ENCODE data around the gene BMPER.

Gene BMPER

GRCh38 chr7:33937871-33938270 lies 32.5 kb downstream of the BMPER start:
- ChIA-PET CTCF (no interaction called here), POLR2A (no interaction called here)

GRCh38 chr7:33939121-33939520 lies 33.8 kb downstream of the BMPER start:
- ChIA-PET CTCF (no interaction called here), POLR2A (no interaction called here)
- DNase-seq (ENCODE audit: extremely low spot score), result no peak
- TF ChIP-seq CTCF (IDR thresholded peaks at IDR 0.05; ENCODE audit: control extremely low read depth, extremely low read depth, low read depth, missing control alignments), result no peak

More at GRCh38 chr7:33937871-33938270, 32.5 kb downstream of the BMPER start:
- no peak for DNase-seq (ENCODE audit: extremely low spot score)
- TF ChIP-seq CTCF (IDR thresholded peaks at IDR 0.05; ENCODE audit: control extremely low read depth, extremely low read depth, low read depth, missing control alignments), result no peak

- POLR2A ChIA-PET, result no interaction called here
- CTCF ChIA-PET, result no interaction called here
- TF ChIP-seq CTCF (IDR thresholded peaks at IDR 0.05; ENCODE audit: control extremely low read depth, extremely low read depth, low read depth, missing control alignments), result no peak
- DNase-seq (ENCODE audit: extremely low spot score), result no peak
These were observed 35.2 kb downstream of the BMPER start for GRCh38 chr7:33940503-33940902.

GRCh38 chr7:33941418-33941817 lies 36.1 kb downstream of the BMPER start:
- no peak for DNase-seq (ENCODE audit: extremely low spot score)
- TF ChIP-seq CTCF (IDR thresholded peaks at IDR 0.05; ENCODE audit: control extremely low read depth, extremely low read depth, low read depth, missing control alignments), result no peak
- ChIA-PET CTCF (interaction anchor here (1.9 kb wide), 1 partner anchor 8 kb away, joined by 15 read pairs; no protein-coding TSS in a partner anchor), POLR2A (no interaction called here)

GRCh38 chr7:33946094-33946699 lies 40.9 kb downstream of the BMPER start:
- no peak for DNase-seq (ENCODE audit: extremely low spot score)
- POLR2A ChIA-PET, result no interaction called here
- CTCF ChIA-PET, result interaction anchor here (3.1 kb wide), 1 partner anchor 14 kb away, joined by 18 read pairs; no protein-coding TSS in a partner anchor
- TF ChIP-seq CTCF (IDR thresholded peaks at IDR 0.05; ENCODE audit: control extremely low read depth, extremely low read depth, low read depth, missing control alignments), result no peak

- no peak for TF ChIP-seq CTCF (IDR thresholded peaks at IDR 0.05; ENCODE audit: control extremely low read depth, extremely low read depth, low read depth, missing control alignments)
- POLR2A ChIA-PET, result no interaction called here
- CTCF ChIA-PET, result interaction anchor here (1.2 to 4.3 kb wide), 2 partner anchors 16 to 21 kb away, joined by 4 to 25 read pairs; no protein-coding TSS in a partner anchor
- DNase-seq (ENCODE audit: extremely low spot score), result no peak
These were observed 44.8 kb downstream of the BMPER start for GRCh38 chr7:33950047-33950714.
